ENCODE data around the gene POLK.

Gene POLK

GRCh38 chr5:75509546-75509945, 2.1 kb upstream of the POLK start:
- Histone ChIP-seq H3K4me3 (ENCODE audit: severe bottlenecking) (peak overlapping the region; percentile 67), H3K9me3 (ENCODE audit: severe bottlenecking) (no peaks in the 10 kb centered on the region), H3K4me1 (ENCODE audit: insufficient read depth, poor library complexity, severe bottlenecking) (peaks cover 27% of the 10 kb centered on the region), H3K36me3 (ENCODE audit: low read depth) (peaks cover 27% of the 10 kb centered on the region), H3K27ac (ENCODE audit: poor library complexity, severe bottlenecking) (no peak overlapping the region), H3K27me3 (ENCODE audit: insufficient read depth, poor library complexity, severe bottlenecking) (no peaks in the 10 kb centered on the region)
- DNase-seq (ENCODE audit: low spot score) (no peak), ATAC-seq (ENCODE audit: low read depth) (no peak)
- TF ChIP-seq CTCF (IDR thresholded peaks at IDR 0.05; ENCODE audit: poor library complexity, severe bottlenecking) = no peak

- Histone ChIP-seq H3K36me3 (ENCODE audit: low read depth) (peaks cover 24% of the 10 kb centered on the region), H3K27me3 (ENCODE audit: insufficient read depth, poor library complexity, severe bottlenecking) (no peaks in the 10 kb centered on the region), H3K4me1 (ENCODE audit: insufficient read depth, poor library complexity, severe bottlenecking) (peaks cover 27% of the 10 kb centered on the region), H3K4me3 (ENCODE audit: severe bottlenecking) (peak overlapping the region; percentile 67), H3K9me3 (ENCODE audit: severe bottlenecking) (no peaks in the 10 kb centered on the region), H3K27ac (ENCODE audit: poor library complexity, severe bottlenecking) (peak overlapping the region; percentile 55)
- TF ChIP-seq CTCF (IDR thresholded peaks at IDR 0.05; ENCODE audit: poor library complexity, severe bottlenecking) = no peak
- ATAC-seq (ENCODE audit: low read depth) (no peak), DNase-seq (ENCODE audit: low spot score) (no peak)
Measured at GRCh38 chr5:75509956-75510355, 1.7 kb upstream of the POLK start.

- Histone ChIP-seq H3K36me3 (ENCODE audit: low read depth) (peaks cover 24% of the 10 kb centered on the region), H3K4me1 (ENCODE audit: insufficient read depth, poor library complexity, severe bottlenecking) (peaks cover 27% of the 10 kb centered on the region), H3K27ac (ENCODE audit: poor library complexity, severe bottlenecking) (peak overlapping the region; percentile 55), H3K9me3 (ENCODE audit: severe bottlenecking) (no peaks in the 10 kb centered on the region), H3K4me3 (ENCODE audit: severe bottlenecking) (peak overlapping the region; percentile 67), H3K27me3 (ENCODE audit: insufficient read depth, poor library complexity, severe bottlenecking) (no peaks in the 10 kb centered on the region)
- TF ChIP-seq CTCF (IDR thresholded peaks at IDR 0.05; ENCODE audit: poor library complexity, severe bottlenecking) = no peak
- DNase-seq (ENCODE audit: low spot score) (no peak), ATAC-seq (ENCODE audit: low read depth) (peak; percentile 27)
Measured at GRCh38 chr5:75510417-75510835, 1.3 kb upstream of the POLK start.

- DNase-seq (ENCODE audit: low spot score) (no peak), ATAC-seq (ENCODE audit: low read depth) (peak; percentile 40)
- Histone ChIP-seq H3K4me3 (ENCODE audit: severe bottlenecking) (peak overlapping the region; percentile 67), H3K27me3 (ENCODE audit: insufficient read depth, poor library complexity, severe bottlenecking) (no peaks in the 10 kb centered on the region), H3K36me3 (ENCODE audit: low read depth) (peaks cover 22% of the 10 kb centered on the region), H3K9me3 (ENCODE audit: severe bottlenecking) (no peaks in the 10 kb centered on the region), H3K27ac (ENCODE audit: poor library complexity, severe bottlenecking) (peak overlapping the region; percentile 55), H3K4me1 (ENCODE audit: insufficient read depth, poor library complexity, severe bottlenecking) (peaks cover 27% of the 10 kb centered on the region)
- TF ChIP-seq CTCF (IDR thresholded peaks at IDR 0.05; ENCODE audit: poor library complexity, severe bottlenecking) = no peak
Measured at GRCh38 chr5:75510836-75511434, 756 bp upstream of the POLK start.

GRCh38 chr5:75512383-75513074, 838 bp downstream of the POLK start:
- H3K4me3 ChIP-seq (ENCODE audit: severe bottlenecking) = peak overlapping the region; percentile 67
- peak overlapping the region; percentile 55 for H3K27ac ChIP-seq (ENCODE audit: poor library complexity, severe bottlenecking)
- peaks cover 27% of the 10 kb centered on the region for H3K4me1 ChIP-seq (ENCODE audit: insufficient read depth, poor library complexity, severe bottlenecking)
- H3K27me3 ChIP-seq (ENCODE audit: insufficient read depth, poor library complexity, severe bottlenecking) = no peaks in the 10 kb centered on the region
- no peak for ATAC-seq (ENCODE audit: low read depth)
- DNase-seq (ENCODE audit: low spot score) = no peak
- peaks cover 18% of the 10 kb centered on the region for H3K36me3 ChIP-seq (ENCODE audit: low read depth)
- TF ChIP-seq CTCF (IDR thresholded peaks at IDR 0.05; ENCODE audit: poor library complexity, severe bottlenecking) = no peak
- H3K9me3 ChIP-seq (ENCODE audit: severe bottlenecking) = no peaks in the 10 kb centered on the region
